ENCODE measurements around the gene LRMDA. TPM values are rescaled to one million over a fixed set of nuclear protein-coding genes. Genes with fewer than 3 reads are reported as not detected.

The LRMDA gene
- total RNA-seq, 1 experiment from 2014 or later = 4.8 TPM

- Histone ChIP-seq H3K4me1 (ENCODE audit: control insufficient read depth in 1 of 2, insufficient read depth in 2 of 2, low read length in 2 of 2) (no peaks in the 10 kb centered on the region), H3K9me3 (ENCODE audit: control insufficient read depth in 1 of 2, insufficient read depth in 1 of 2, low read depth in 1 of 2, low read length in 2 of 2) (no peaks in the 10 kb centered on the region), H4K20me1 (ENCODE audit: insufficient read depth) (no peaks in the 10 kb centered on the region), H3K9me2 (ENCODE audit: insufficient read depth) (no peaks in the 10 kb centered on the region), H3K27ac (ENCODE audit: low read depth, low read length) (no peak overlapping the region), H3K27me3 (ENCODE audit: insufficient read depth, low read length) (no peaks in the 10 kb centered on the region), H2AFZ (ENCODE audit: low read depth, low read length, poor library complexity, severe bottlenecking) (no peak overlapping the region), H3K36me3 (ENCODE audit: control insufficient read depth in 1 of 2, insufficient read depth in 2 of 2, low read length in 2 of 2) (no peaks in the 10 kb centered on the region), H3K4me2 (ENCODE audit: low read length) (no peak overlapping the region), H3K79me2 (ENCODE audit: insufficient read depth, low read length) (no peaks in the 10 kb centered on the region), H3K9ac (ENCODE audit: low read length) (no peak overlapping the region), H3K4me3 (replicated peaks in 1 of 2; ENCODE audit: low read depth in 1 of 2, low read length in 2 of 2) (no peak overlapping the region)
- DNase-seq (ENCODE audit: low read depth, low spot score) (no peak), ATAC-seq (no peak)
- TF ChIP-seq SRF (IDR thresholded peaks at IDR 0.05; ENCODE audit: low read depth) = no peak
- no peak for TF ChIP-seq ZNF274 (IDR thresholded peaks at IDR 0.05; ENCODE audit: low read depth, low read length)
- TF ChIP-seq EZH2phosphoT487 (IDR thresholded peaks at IDR 0.05; ENCODE audit: borderline replicate concordance) = no peak
- TF ChIP-seq ZFX (IDR thresholded peaks at IDR 0.05) = no peak
- no peak for TF ChIP-seq ZBTB33 (IDR thresholded peaks at IDR 0.05; ENCODE audit: extremely low read depth, insufficient replicate concordance, low read length)
- TF ChIP-seq SIN3A (IDR thresholded peaks at IDR 0.05; ENCODE audit: low read depth) = no peak
- TF ChIP-seq CBX3 (IDR thresholded peaks at IDR 0.05; ENCODE audit: low read depth) = no peak
- TF ChIP-seq CEBPB (IDR thresholded peaks at IDR 0.05; ENCODE audit: low read depth) = no peak
- TF ChIP-seq ELF1 (IDR thresholded peaks at IDR 0.05; ENCODE audit: borderline replicate concordance, low read depth) = no peak
- TF ChIP-seq YY1 (IDR thresholded peaks at IDR 0.05; ENCODE audit: extremely low read depth, insufficient replicate concordance, low read depth, low read length) = no peak
- no peak for TF ChIP-seq TCF7L2 (IDR thresholded peaks at IDR 0.05; ENCODE audit: borderline replicate concordance, extremely low read depth, insufficient read depth, insufficient read length)
- TF ChIP-seq SP1 (IDR thresholded peaks at IDR 0.05; ENCODE audit: low read depth) = no peak
- TF ChIP-seq ATF3 (IDR thresholded peaks at IDR 0.05) = no peak
- TF ChIP-seq MAX (IDR thresholded peaks at IDR 0.05) = no peak
- TF ChIP-seq POLR2AphosphoS5 (IDR thresholded peaks at IDR 0.05; ENCODE audit: low read depth, low read length) = no peak
- TF ChIP-seq CTCF (IDR thresholded peaks at IDR 0.05 in 2 of 3, conservative IDR thresholded peaks at IDR 0.05 in 1 of 3; ENCODE audit: borderline replicate concordance in 1 of 3, insufficient read depth in 1 of 3, low read depth in 2 of 3, low read length in 2 of 3) = no peak
- no peak for TF ChIP-seq REST (IDR thresholded peaks at IDR 0.05; ENCODE audit: low read depth)
- CTCF ChIA-PET = no interaction called here
- POLR2A ChIA-PET = no interaction called here
- RAD21 ChIA-PET (ENCODE audit: low non-redundant PET in 1 of 2, low total read pairs in 2 of 2, uncharacterized antibody in 2 of 2, unreplicated experiment in 2 of 2) = no interaction called here
- intact Hi-C loops (cut with micrococcal nuclease) = no loop called here
- no TSS peak for BruUV-seq (replicated peaks)
These were observed 682.5 kb downstream of the LRMDA start for GRCh38 chr10:76113952-76114351.

All from HCT116 (cell line).